Activated CD4-positive, alpha-beta T cell treated with anti-CD3 and anti-CD28 coated beads, Interleukin-2, Interleukin-6, amounts not matched to agents 100 ng/mL and 50 ng/mL, durations not matched to agents 16 hours and 8 hours (primary cell): ENCODE results near the gene NIN.
"Not testable (repeated sequence)": the region's sequence is repeated elsewhere in the genome, so short reads cannot be mapped to it uniquely, and the experiment has no call there.

Source experiments
- DNase-seq: peaks from one replicate; pipeline ENCODE4 v3.0.0-alpha.2; 2020

Gene NIN

DNA sequence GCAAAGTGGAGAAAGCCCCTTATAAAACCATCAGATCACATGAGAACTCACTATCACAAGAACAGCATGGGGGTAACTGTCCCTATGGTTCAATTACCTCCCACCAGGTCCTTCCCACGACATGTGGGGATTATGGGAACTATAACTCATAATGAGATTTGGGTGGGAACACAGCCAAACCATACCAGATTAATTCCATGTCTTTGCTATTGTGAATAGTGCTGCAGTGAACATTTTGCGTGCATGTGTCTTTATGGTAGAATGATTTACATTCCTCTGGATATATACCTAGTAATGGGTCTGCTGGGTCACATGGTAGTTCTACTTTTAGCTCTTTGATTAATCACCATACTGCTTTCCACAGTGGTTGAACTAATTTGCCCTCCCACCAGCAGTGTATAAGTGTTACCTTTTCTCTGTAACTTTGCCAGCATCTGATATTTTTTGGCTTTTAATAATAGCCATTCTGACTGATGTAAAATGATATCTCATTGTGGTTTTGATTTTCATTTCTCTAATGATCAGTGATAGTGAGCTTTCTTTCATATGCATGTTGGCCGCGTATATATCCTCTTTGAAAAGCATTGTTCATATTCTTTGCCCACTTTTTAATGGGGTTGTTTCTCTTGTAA is 133.2 kb downstream of the NIN start:
- DNase-seq = no peak

DNA sequence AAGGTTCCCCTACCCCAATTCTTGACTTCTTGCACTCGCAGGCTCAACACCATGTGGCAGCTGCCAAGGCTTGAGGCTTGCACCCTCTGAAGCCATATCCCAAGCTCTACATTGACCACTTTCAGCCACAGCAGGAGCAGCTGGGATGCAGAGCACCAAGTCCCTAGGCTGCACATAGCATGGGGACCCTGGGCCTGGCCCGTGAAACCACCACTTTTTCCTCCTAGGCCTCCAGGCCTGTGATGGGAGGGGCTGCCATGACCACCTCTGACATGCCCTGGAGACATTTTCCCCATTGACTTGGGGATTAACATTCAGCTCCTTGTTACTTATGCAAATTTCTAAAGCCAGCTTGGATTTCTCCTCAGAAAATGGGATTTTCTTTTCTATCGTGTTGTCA is 136.7 kb downstream of the NIN start:
- DNase-seq = not testable (repeated sequence)

GRCh38 chr14:50688875-50689274 is 142.1 kb downstream of the NIN start:
- DNase-seq = no peak

DNA sequence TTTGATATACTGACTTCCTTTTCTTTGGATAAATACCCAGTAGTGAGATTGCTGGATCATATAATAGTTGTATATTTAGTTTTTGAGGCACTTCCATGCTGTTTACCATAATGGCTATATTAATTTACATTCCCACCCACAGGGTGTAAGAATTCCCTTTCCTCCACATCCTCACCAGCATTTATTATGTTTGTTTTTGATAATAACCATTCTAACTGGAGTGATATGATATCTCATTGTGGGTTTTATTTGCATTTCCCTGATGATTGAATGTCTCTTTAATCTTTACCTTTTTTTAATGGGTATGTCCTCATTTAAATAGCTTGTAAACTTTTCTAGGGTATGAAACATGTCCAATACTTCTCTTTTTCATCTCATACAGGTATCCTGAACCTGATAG is 151.3 kb downstream of the NIN start:
- no peak for DNase-seq

DNA sequence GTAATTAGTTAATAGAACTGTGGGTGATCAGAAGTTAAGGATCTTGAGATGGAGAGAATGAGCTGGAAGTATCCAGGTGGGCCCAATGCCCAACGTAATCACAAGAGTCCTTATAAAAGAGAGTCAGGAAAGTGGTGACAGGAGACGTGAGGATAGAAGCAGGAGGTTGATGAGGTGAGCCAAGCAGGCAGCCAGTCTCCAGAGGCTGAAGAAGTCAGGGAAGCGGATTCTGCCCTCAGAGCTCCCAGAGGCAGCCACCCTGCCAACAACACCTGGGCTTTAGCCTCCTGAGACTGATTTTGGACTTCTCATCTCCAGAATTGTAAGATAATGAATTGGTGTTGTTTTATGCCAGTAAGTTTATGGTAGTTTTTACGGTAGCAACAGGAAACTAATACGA is 152.8 kb downstream of the NIN start:
- DNase-seq = no peak

- no peak for DNase-seq
Measured at GRCh38 chr14:50677527-50678063, 153.4 kb downstream of the NIN start.

GRCh38 chr14:50676814-50677516 is 154.0 kb downstream of the NIN start:
- no peak for DNase-seq

DNA sequence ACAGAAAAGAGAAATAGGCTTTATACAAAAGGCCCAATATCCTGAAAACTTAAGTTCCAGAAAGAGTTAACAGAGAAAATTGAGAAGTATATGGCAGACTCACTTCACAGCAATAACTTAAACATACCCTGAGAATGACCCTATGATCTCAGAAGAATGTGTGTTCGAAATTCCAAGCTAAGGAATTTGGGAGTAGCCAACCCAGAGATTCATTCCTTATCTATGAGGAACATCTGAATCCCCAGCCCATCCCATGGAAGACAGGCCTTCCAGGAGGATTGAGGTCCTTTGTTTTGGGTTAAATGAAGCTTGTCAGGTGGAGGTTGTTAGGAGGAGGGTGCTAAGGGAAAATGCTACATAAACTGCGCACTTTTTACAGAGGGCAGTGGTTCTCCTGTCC is 155.4 kb downstream of the NIN start:
- no peak for DNase-seq

DNA sequence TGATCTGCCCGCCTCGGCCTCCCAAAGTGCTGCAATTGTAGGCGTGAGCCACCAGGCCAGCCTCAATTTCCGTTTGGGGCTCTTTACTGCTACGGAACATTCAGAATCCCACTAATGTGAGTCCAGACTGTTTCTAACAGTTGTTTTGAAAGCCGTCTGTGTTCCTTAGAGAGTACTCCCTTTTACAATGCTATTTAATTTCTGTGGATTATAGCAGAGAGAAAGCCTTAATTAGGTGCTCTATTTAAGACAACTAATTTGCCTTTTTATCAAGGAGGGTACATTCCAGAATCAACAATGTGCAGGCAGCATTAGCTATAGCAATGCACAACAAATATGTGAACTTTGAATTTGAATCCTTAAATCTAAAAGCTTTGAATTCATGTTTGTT is 160.1 kb downstream of the NIN start:
- no peak for DNase-seq

- no peak for DNase-seq
Measured at GRCh38 chr14:50670196-50670865, 160.6 kb downstream of the NIN start.
